Skeletal muscle satellite cell (primary cell): Measurements from ENCODE around the gene DLGAP4.
"Not testable (repeated sequence)": the region's sequence is repeated elsewhere in the genome, so short reads cannot be mapped to it uniquely, and the experiment has no call there.

Source experiments
- H3K27me3 ChIP-seq: 2 replicates; pipeline ENCODE4 v1.7.0; 2013; ENCODE audit warnings: low read length; ENCODE audit not compliant: control insufficient read depth, insufficient read depth
- H3K36me3 ChIP-seq: 2 replicates; pipeline ENCODE4 v1.7.0; 2013; ENCODE audit warnings: mild to moderate bottlenecking, control low read depth, low read length; ENCODE audit not compliant: insufficient read depth
- H3K4me1 ChIP-seq: 2 replicates; pipeline ENCODE4 v1.7.0; 2013; ENCODE audit warnings: low read length; ENCODE audit not compliant: control insufficient read depth, insufficient read depth
- H3K4me2 ChIP-seq: 2 replicates; pipeline ENCODE4 v1.7.0; 2013; ENCODE audit warnings: mild to moderate bottlenecking, low read length
- H3K4me3 ChIP-seq: 2 replicates; pipeline ENCODE4 v1.7.0; 2013; ENCODE audit warnings: low read length
- H3K9ac ChIP-seq: 2 replicates; pipeline ENCODE4 v1.7.0; 2013; ENCODE audit warnings: mild to moderate bottlenecking, low read depth, low read length, moderate library complexity
- H3K9me3 ChIP-seq: replicated peaks from 2 replicates; pipeline ENCODE4 v1.7.0; 2013; ENCODE audit warnings: mild to moderate bottlenecking, control low read depth, low read length

The DLGAP4 gene

GRCh38 chr20:36548704-36549627 lies 242.8 kb downstream of the DLGAP4 start:
- no peaks in the 10 kb centered on the region for H3K9me3 ChIP-seq
- H3K4me2 ChIP-seq = no peak overlapping the region
- no peak overlapping the region for H3K4me3 ChIP-seq
- H3K4me1 ChIP-seq = peaks cover 11% of the 10 kb centered on the region
- H3K36me3 ChIP-seq = peaks cover 41% of the 10 kb centered on the region
- no peak overlapping the region for H3K9ac ChIP-seq
- H3K27me3 ChIP-seq = no peaks in the 10 kb centered on the region

GRCh38 chr20:36549628-36549941 lies 243.4 kb downstream of the DLGAP4 start:
- Histone ChIP-seq H3K4me3 (no peak overlapping the region), H3K9me3 (no peaks in the 10 kb centered on the region), H3K4me1 (peaks cover 4% of the 10 kb centered on the region), H3K27me3 (no peaks in the 10 kb centered on the region), H3K9ac (no peak overlapping the region), H3K36me3 (peaks cover 41% of the 10 kb centered on the region), H3K4me2 (no peak overlapping the region)

- Histone ChIP-seq H3K9ac (no peak overlapping the region), H3K4me3 (no peak overlapping the region), H3K4me1 (no peaks in the 10 kb centered on the region), H3K27me3 (no peaks in the 10 kb centered on the region), H3K4me2 (no peak overlapping the region), H3K36me3 (peaks cover 37% of the 10 kb centered on the region), H3K9me3 (no peaks in the 10 kb centered on the region)
Observed at GRCh38 chr20:36549942-36550789, 244.0 kb downstream of the DLGAP4 start.

- H3K9ac ChIP-seq = no peak overlapping the region
- H3K27me3 ChIP-seq = no peaks in the 10 kb centered on the region
- no peak overlapping the region for H3K4me3 ChIP-seq
- H3K9me3 ChIP-seq = no peaks in the 10 kb centered on the region
- no peak overlapping the region for H3K4me2 ChIP-seq
- H3K4me1 ChIP-seq = no peaks in the 10 kb centered on the region
- peaks cover 36% of the 10 kb centered on the region for H3K36me3 ChIP-seq
Observed at GRCh38 chr20:36550790-36551299, 244.7 kb downstream of the DLGAP4 start.

DNA sequence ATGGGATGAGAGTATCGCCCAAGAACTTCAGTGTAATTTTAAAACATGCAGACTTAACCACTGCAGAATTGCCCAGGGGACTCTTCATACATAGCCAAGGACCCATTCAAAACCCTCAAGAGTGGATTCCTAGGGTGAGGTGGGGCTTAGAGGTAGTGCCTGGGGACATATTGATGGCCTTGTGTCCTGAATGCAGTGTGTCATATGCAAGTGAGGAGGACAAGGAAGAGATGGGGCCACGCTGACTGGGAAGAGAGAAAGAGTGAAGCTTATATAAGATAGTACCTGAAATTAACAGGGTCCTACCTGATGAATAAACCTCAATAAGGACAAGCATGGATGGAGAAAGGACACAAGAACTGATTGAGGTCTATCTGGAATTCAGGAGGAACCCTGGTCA lies 249.1 kb downstream of the DLGAP4 start:
- Histone ChIP-seq H3K9ac (no peak overlapping the region), H3K4me3 (no peak overlapping the region), H3K4me2 (no peak overlapping the region), H3K9me3 (no peaks in the 10 kb centered on the region), H3K4me1 (no peaks in the 10 kb centered on the region), H3K27me3 (no peaks in the 10 kb centered on the region), H3K36me3 (no peaks in the 10 kb centered on the region)

GRCh38 chr20:36562724-36563123 lies 256.6 kb downstream of the DLGAP4 start:
- H3K27me3 ChIP-seq = no peaks in the 10 kb centered on the region
- no peak overlapping the region for H3K9ac ChIP-seq
- H3K4me3 ChIP-seq = no peak overlapping the region
- peaks cover 3% of the 10 kb centered on the region for H3K9me3 ChIP-seq
- H3K4me2 ChIP-seq = no peak overlapping the region
- H3K4me1 ChIP-seq = no peaks in the 10 kb centered on the region
- no peaks in the 10 kb centered on the region for H3K36me3 ChIP-seq

DNA sequence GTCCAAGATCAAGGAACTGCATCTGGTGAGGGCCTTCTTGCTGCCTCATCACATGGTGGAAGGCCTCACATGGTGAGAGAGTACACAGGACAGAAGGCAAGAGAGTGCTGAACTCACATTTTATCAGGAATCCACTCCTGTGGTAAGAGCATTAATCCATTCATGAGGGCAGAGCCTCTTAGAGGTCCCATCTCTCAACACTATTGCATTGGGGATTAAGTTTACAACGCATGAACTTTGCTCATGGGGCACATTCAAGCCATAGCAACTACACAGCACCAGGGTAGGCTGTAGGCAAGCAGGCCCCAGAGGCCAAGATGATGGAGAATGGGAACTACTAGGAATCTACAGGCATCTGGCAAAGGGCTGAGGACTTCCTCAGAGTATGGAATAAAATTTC lies 257.2 kb downstream of the DLGAP4 start:
- H3K9me3 ChIP-seq = peaks cover 3% of the 10 kb centered on the region
- no peaks in the 10 kb centered on the region for H3K36me3 ChIP-seq
- H3K9ac ChIP-seq = no peak overlapping the region
- no peaks in the 10 kb centered on the region for H3K4me1 ChIP-seq
- H3K4me3 ChIP-seq = no peak overlapping the region
- H3K27me3 ChIP-seq = no peaks in the 10 kb centered on the region
- H3K4me2 ChIP-seq = no peak overlapping the region

- H3K36me3 ChIP-seq, H3K27me3 ChIP-seq, H3K4me1 ChIP-seq, H3K9ac ChIP-seq, H3K9me3 ChIP-seq, H3K4me3 ChIP-seq, H3K4me2 ChIP-seq: not testable (repeated sequence)
Observed at GRCh38 chr20:36564078-36564725, 258.1 kb downstream of the DLGAP4 start.

DNA sequence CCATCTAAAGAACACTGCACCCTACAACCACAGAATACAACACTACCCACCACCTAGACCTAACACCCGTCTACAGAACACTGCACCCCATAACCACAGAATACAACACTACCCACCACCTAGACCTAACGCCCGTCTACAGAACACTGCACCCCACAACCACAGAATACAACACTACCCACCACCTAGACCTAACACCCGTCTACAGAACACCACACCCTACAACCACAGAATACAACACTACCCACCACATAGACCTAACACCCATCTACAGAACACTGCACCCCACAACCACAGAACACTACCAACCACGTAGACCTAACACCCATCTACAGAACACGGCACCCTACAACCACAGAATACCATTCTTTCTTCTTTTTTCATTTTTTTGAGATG lies 258.6 kb downstream of the DLGAP4 start:
- not testable (repeated sequence) for H3K27me3 ChIP-seq, H3K4me3 ChIP-seq, H3K9me3 ChIP-seq, H3K4me1 ChIP-seq, H3K9ac ChIP-seq, H3K4me2 ChIP-seq, H3K36me3 ChIP-seq

- Histone ChIP-seq H3K27me3 (no peaks in the 10 kb centered on the region), H3K4me3 (no peak overlapping the region), H3K4me1 (peaks cover 7% of the 10 kb centered on the region), H3K9me3 (peaks cover 3% of the 10 kb centered on the region), H3K9ac (no peak overlapping the region), H3K36me3 (no peaks in the 10 kb centered on the region), H3K4me2 (no peak overlapping the region)
Observed at GRCh38 chr20:36565520-36565919, 259.4 kb downstream of the DLGAP4 start.

DNA sequence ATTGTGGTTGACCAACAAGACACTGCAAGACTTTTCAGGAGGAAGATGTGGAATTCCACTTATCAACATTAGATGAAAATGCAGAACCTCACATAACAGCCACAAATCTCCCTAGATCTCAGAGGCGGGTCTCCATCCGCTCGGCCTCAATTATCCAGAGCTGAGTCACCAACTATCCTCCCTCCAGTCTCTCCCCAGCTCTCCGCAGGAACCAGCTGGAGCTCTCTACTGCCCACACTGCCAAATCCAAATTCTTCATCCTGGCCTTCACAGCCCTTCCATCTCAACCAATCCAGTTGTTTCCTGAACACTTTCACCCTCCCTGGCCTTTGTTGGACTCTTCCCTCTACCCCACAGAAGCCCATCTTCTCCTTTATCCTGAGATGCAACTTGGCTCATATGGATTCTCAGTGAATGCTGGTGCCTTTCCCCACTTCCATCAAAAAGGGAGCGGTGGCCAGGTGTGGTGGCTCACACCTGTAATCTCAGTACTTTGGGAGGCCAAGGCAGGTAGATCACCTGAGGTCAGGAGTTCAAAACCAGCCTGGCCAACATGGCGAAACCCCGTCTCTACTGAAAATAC lies 263.8 kb downstream of the DLGAP4 start:
- no peaks in the 10 kb centered on the region for H3K27me3 ChIP-seq
- no peak overlapping the region for H3K4me3 ChIP-seq

More for the DNA sequence above, 263.8 kb downstream of the DLGAP4 start:
- no peaks in the 10 kb centered on the region for H3K36me3 ChIP-seq
- peaks cover 3% of the 10 kb centered on the region for H3K9me3 ChIP-seq
- H3K4me1 ChIP-seq = peaks cover 24% of the 10 kb centered on the region
- no peak overlapping the region for H3K9ac ChIP-seq
- H3K4me2 ChIP-seq = no peak overlapping the region
